ENCODE data around the gene PRDM10. TPM values are rescaled to one million over a fixed set of nuclear protein-coding genes. Genes with fewer than 3 reads are reported as not detected.

Gene PRDM10
- total RNA-seq, 1 experiment from 2014 or later = 7.7 TPM

DNA sequence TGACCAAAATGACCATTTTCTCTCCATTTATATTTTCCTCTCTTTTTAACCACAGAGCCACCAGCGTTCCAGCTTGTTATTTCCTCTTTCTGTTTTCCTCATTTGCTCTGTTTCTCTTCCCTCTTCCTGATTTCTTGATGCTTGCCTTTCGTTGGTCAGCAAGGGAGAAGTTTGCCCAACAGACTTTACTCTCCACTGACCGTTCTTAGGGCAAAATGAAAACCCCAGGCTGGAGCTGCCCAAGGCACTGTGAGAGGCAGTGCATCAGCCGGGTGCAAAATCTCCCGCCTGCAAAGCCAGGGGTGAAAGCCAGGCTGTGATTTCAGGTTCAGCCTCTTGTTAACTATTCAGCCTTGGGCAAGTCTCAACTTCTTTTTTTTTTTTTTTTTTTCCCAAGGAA is 40.9 kb upstream of the PRDM10 start:
- H4K5ac ChIP-seq (ENCODE audit: insufficient read length, low read depth, low read length) = no peak overlapping the region
- Mint-ChIP-seq H3K27ac (no peak overlapping the region), H3K36me3 (ENCODE audit: insufficient read depth in 1 of 3, low read depth in 3 of 3) (peaks cover 0 to 4% (median 0%) of the 10 kb centered on the region in 3 experiments; a peak in 2 of 7 replicates), H3K27me3 (ENCODE audit: low read depth) (peaks cover 4% of the 10 kb centered on the region; the same call in 1 of the 2 replicates), H3K4me3 (no peak overlapping the region), H3K4me1 (peaks cover under 1% of the 10 kb centered on the region in 2 experiments; a peak in 3 of 4 replicates), H3K9me3 (peaks cover 4 to 5% of the 10 kb centered on the region in 2 experiments; a peak in 4 of 5 replicates)
- WGBS (ENCODE audit: extremely low coverage, insufficient read length, low lambda C conversion rate) = no CpG with 5 or more reads among the region's 5 CpGs
- no peak overlapping the region for H3K18ac ChIP-seq (ENCODE audit: insufficient read length, low read depth, low read length)
- DNase-seq = no peak
- no peak overlapping the region for H2AK5ac ChIP-seq (ENCODE audit: insufficient read length, low read length)
- H3K27ac ChIP-seq (ENCODE audit: insufficient read length, low read depth, low read length) = no peak overlapping the region
- H2BK20ac ChIP-seq (ENCODE audit: low read depth, low read length, poor library complexity, severe bottlenecking) = no peak overlapping the region
- no peak overlapping the region for H3K4ac ChIP-seq (ENCODE audit: low read depth, low read length)
- no peak overlapping the region for H2AFZ ChIP-seq (ENCODE audit: low read length)
- H2BK15ac ChIP-seq (ENCODE audit: low read depth, low read length) = no peak overlapping the region
- no peak overlapping the region for H3K9ac ChIP-seq (ENCODE audit: extremely low read depth, insufficient read length, low read length)
- H3K9me3 ChIP-seq (ENCODE audit: control insufficient read depth, low read depth, low read length) = no peaks in the 10 kb centered on the region
- TF ChIP-seq, protein P1, sequence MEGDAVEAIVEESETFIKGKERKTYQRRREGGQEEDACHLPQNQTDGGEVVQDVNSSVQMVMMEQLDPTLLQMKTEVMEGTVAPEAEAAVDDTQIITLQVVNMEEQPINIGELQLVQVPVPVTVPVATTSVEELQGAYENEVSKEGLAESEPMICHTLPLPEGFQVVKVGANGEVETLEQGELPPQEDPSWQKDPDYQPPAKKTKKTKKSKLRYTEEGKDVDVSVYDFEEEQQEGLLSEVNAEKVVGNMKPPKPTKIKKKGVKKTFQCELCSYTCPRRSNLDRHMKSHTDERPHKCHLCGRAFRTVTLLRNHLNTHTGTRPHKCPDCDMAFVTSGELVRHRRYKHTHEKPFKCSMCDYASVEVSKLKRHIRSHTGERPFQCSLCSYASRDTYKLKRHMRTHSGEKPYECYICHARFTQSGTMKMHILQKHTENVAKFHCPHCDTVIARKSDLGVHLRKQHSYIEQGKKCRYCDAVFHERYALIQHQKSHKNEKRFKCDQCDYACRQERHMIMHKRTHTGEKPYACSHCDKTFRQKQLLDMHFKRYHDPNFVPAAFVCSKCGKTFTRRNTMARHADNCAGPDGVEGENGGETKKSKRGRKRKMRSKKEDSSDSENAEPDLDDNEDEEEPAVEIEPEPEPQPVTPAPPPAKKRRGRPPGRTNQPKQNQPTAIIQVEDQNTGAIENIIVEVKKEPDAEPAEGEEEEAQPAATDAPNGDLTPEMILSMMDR (conservative IDR thresholded peaks at IDR 0.05) = no peak
- no peak overlapping the region for H2BK5ac ChIP-seq (ENCODE audit: insufficient read length, low read length)
- H4K91ac ChIP-seq (ENCODE audit: insufficient read length, low read depth, low read length) = no peak overlapping the region
- no peak overlapping the region for H4K8ac ChIP-seq (replicated peaks; ENCODE audit: insufficient read length, low read depth, low read length)
- no peak overlapping the region for H3T11ph ChIP-seq (ENCODE audit: low read length)
- H2BK120ac ChIP-seq (ENCODE audit: low read depth, low read length, poor library complexity, severe bottlenecking) = no peak overlapping the region
- no peak overlapping the region for H2BK12ac ChIP-seq (ENCODE audit: insufficient read length, low read depth, low read length)
- no peaks in the 10 kb centered on the region for H4K20me1 ChIP-seq (ENCODE audit: control insufficient read depth, insufficient read depth, insufficient read length)
- H3K27me3 ChIP-seq (ENCODE audit: insufficient read depth, low read length) = no peaks in the 10 kb centered on the region
- H3K14ac ChIP-seq (ENCODE audit: insufficient read depth, low read length) = no peak overlapping the region
- H3K4me1 ChIP-seq (ENCODE audit: insufficient read depth, low read length) = no peaks in the 10 kb centered on the region
- no peak overlapping the region for H3K56ac ChIP-seq (ENCODE audit: insufficient read length, low read depth, low read length)
- no peak overlapping the region for H3K4me2 ChIP-seq (ENCODE audit: insufficient read depth, insufficient read length, low read length)
- no peaks in the 10 kb centered on the region for H3K79me2 ChIP-seq (ENCODE audit: insufficient read depth, low read length)
- no peaks in the 10 kb centered on the region for H3K23me2 ChIP-seq (ENCODE audit: insufficient read length, low read depth, low read length, poor library complexity, severe bottlenecking)
- no peaks in the 10 kb centered on the region for H3K79me1 ChIP-seq (ENCODE audit: insufficient read depth, low read depth, low read length, poor library complexity, severe bottlenecking)
- no peak overlapping the region for H3K23ac ChIP-seq (ENCODE audit: insufficient read length, low read depth, low read length)

All from H9 (cell line).